ENCODE measurements around the gene HSD11B1L. TPM values are rescaled to one million over a fixed set of nuclear protein-coding genes. Genes with fewer than 3 reads are reported as not detected.

HSD11B1L gene
- total RNA-seq, 4 donors from 2014 or later = 7.3 to 30.4 (median 15.8) TPM

Other genes starting within 250 kb of the HSD11B1L start
- gene ZNRF4, start 225.6 kb upstream of the HSD11B1L start, total RNA-seq = under 1 TPM in 1 of 4 donors, not detected in 3; 0.40 TPM
- gene TINCR, start 113.1 kb upstream of the HSD11B1L start, total RNA-seq = not detected
- 10 to 100 TPM; 52.2 to 74.5 (median 65.3) TPM for gene SAFB2, start 58.3 kb upstream of the HSD11B1L start, total RNA-seq
- gene SAFB, start 57.9 kb upstream of the HSD11B1L start, total RNA-seq = 100 to 1,000 TPM in 2 of 4 donors, 10 to 100 TPM in 2; 70.1 to 129 (median 86.7) TPM
- gene MICOS13, start 511 bp upstream of the HSD11B1L start, total RNA-seq = 10 to 100 TPM; 20.1 to 68.3 (median 47.2) TPM
- 100 to 1,000 TPM; 313 to 561 (median 386) TPM for gene RPL36, start 9.3 kb downstream of the HSD11B1L start, total RNA-seq
- gene LONP1, start 39.1 kb downstream of the HSD11B1L start, total RNA-seq = 100 to 1,000 TPM in 1 of 4 donors, 10 to 100 TPM in 3; 45.0 to 100 (median 67.9) TPM
- gene CATSPERD, start 39.6 kb downstream of the HSD11B1L start, total RNA-seq = not detected
- 1 to 10 TPM in 3 of 4 donors, under 1 TPM in 1; 0.54 to 2.0 (median 1.2) TPM for gene PRR22, start 103.7 kb downstream of the HSD11B1L start, total RNA-seq
- 10 to 100 TPM; 34.0 to 53.3 (median 44.9) TPM for gene DUS3L, start 110.1 kb downstream of the HSD11B1L start, total RNA-seq
- 1 to 10 TPM in 3 of 4 donors, under 1 TPM in 1; 0.71 to 8.1 (median 1.3) TPM for gene NRTN, start 124.0 kb downstream of the HSD11B1L start, total RNA-seq
- not detected for gene FUT6, start 158.7 kb downstream of the HSD11B1L start, total RNA-seq
- gene FUT3, start 170.4 kb downstream of the HSD11B1L start, total RNA-seq = under 1 TPM in 1 of 4 donors, not detected in 3; 0.13 TPM
- gene FUT5, start 189.5 kb downstream of the HSD11B1L start, total RNA-seq = not detected
- gene NDUFA11, start 222.8 kb downstream of the HSD11B1L start, total RNA-seq = 100 to 1,000 TPM; 115 to 325 (median 195) TPM
- gene VMAC, start 223.8 kb downstream of the HSD11B1L start, total RNA-seq = 10 to 100 TPM; 14.3 to 27.2 (median 17.8) TPM
- gene CAPS, start 233.2 kb downstream of the HSD11B1L start, total RNA-seq = 10 to 100 TPM in 3 of 4 donors, 1 to 10 TPM in 1; 9.0 to 48.8 (median 26.3) TPM